Prostate gland (tissue), 1 donor: ENCODE data around the gene CETP.

Experiments used
- POLR2A ChIP-seq: fragments of 450-650 bp; IDR thresholded peaks from one replicate; pipeline ENCODE4 v1.6.1; 2016; ENCODE audit warnings: antibody characterized with exemption, mild to moderate bottlenecking
- POLR2AphosphoS5 ChIP-seq: sonication (generic); formaldehyde crosslinking; IDR thresholded peaks from one replicate; pipeline ENCODE4 v1.6.1; 2017; ENCODE audit warnings: antibody characterized with exemption

DNA sequence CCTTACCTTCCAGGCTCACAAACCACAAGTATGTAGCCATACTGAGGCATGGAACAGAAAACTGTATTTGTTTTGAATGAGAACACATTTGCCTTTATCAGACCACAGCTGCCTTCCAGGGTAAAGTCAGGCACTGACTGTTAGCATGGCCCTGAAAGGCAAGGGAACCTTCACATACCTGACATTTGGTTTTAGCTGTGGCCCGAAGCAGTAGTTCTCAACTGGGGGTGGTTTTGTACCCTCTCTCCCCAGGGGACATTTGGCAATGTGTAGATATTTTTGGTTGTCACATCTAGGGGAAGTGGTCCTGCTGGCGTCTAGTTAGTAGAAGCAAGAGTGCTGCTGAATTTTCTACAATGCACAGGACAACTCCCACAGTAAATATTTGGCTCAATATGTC is 20.7 kb upstream of the CETP start:
- no peak for TF ChIP-seq POLR2A
- no peak for TF ChIP-seq POLR2AphosphoS5
